Measurements from ENCODE around the gene MYADML2.
A peak's percentile ranks its signal among the peaks of the same experiment; 100 is the strongest.
"Not testable (repeated sequence)": the region's sequence is repeated elsewhere in the genome, so short reads cannot be mapped to it uniquely, and the experiment has no call there.

Gene MYADML2

DNA sequence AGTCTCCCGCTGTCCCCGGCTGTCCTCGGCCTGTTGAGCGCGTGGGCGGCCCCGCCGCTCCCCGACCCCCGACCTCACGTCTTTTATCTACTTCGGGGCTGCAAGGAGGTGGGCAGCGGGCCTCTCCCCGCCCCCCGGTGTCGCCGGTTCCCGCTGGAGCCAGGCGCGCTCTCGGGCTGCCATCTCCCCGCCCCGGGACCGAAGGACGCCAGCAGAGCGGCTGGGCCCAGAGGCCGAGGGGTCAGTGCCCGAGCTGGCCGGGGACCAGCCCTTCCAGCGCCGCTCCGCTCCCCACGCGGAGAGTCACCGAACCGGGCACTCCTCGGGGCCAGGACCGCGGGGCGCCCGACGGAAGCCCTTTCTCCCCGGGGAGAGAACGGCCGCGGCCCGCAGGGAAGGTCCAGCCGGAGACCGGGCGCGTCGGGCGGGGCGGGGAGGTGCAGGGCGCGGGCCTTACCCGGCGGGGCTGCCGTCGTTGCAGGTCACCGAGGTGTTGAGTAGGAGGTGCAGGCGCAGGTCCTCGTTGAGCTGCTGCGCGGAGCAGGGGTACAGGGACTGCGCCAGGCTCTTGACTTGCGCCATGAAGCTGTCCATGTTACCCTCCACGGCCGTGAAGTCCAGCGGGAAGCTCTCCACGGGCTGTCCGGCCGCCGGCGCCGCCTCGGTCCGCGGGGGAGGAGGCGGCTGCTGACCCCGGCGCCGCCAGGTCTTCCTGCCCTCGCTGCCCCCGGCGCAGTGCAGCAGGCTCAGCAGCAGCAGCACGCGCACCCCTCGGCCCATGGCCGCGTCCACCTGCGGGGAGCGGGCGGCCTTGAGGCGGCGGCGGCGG, 13.3 kb upstream of the MYADML2 start:
- intact Hi-C loops (cut with DNase I): no loop called here
- DNase-seq: no peak

DNA sequence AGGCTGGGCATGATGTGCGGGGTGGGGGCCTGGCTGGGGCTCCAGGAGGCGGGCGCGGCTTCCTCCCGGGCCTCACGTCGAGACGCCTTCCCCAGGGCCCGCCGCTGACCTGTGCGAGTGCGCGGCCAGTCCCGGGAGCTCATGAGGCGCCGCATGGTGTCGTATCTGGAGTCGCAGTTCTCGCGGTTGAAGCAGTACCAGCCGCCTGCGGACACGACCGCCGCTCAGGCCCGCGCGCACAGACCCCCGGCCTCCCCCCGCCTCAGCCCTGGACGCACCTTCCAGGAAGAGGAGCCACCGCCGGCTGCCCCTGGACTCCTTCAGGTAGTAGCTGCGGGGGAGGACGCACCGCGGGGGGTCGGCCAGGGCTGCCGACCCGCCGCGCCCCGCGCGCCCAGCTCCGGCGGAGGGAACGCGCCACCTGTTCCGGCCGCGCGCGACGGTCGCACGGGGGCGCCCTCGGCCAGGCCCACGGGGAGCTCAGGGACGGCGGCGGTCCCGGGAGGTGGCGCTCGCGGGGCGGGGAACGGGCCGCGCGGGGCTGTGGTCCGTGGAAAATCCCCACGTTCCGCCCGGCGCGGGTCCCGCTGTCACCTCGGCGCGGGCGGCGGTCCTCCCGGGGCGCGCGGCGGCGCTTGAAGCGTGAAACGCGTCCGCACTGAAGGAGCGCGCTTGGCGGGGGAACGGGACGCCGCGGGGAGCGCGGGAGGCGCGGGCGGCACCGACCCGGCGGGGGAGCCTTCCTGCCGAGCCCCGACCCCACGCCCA, 12.5 kb upstream of the MYADML2 start:
- intact Hi-C loops (cut with DNase I): loop anchor here (1.0 kb wide), 1 partner anchor 62 kb away; no protein-coding TSS in a partner anchor

GRCh38 chr17:81958633-81959342, 11.8 kb upstream of the MYADML2 start:
- intact Hi-C loops (cut with DNase I): loop anchor here (1.0 kb wide), 1 partner anchor 63 kb away; no protein-coding TSS in a partner anchor
- no peak for DNase-seq

More for the DNA sequence above, 12.5 kb upstream of the MYADML2 start:
- peak in 8 of 10 donors; percentile 45 to 96 (median 68) for DNase-seq

DNA sequence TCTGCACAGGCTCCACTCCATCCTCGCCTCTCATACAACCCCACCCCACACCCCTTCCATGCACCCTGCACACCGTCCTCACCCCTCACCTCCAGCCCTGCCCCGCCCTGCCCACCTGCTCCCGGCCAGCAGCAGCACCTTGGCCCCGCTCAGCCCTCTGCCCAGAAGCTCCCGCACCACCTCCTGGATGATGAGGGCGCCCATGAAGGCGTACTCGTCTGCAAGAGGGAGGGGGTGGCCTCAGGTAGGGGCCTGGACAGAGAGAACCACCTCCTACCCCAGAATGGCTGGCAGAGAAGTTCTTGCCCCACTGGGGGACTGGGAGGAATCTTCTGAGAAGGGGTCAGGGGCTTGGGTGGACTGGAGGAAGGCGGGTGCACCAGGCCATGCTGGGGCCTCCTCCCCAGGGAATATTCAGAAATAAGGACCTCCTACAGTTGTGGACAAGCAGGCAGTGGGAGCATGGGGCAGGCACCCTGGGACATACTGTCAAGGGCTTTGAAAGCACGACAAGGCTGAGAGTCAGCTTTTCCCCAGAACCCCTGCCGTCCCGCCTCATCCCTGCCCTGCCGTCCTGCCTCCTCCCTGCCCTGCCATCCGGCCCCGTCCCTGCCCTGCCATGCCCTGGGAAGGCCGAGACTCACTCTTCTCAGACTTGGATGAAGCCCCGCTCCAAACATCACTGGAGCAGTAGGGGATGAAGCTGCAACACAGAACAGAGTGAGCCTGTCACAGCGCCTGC, 10.8 kb upstream of the MYADML2 start:
- DNase-seq: no peak
- intact Hi-C loops (cut with DNase I): no loop called here

GRCh38 chr17:81956607-81957589, 9.9 kb upstream of the MYADML2 start:
- intact Hi-C loops (cut with DNase I): no loop called here
- DNase-seq: no peak

DNA sequence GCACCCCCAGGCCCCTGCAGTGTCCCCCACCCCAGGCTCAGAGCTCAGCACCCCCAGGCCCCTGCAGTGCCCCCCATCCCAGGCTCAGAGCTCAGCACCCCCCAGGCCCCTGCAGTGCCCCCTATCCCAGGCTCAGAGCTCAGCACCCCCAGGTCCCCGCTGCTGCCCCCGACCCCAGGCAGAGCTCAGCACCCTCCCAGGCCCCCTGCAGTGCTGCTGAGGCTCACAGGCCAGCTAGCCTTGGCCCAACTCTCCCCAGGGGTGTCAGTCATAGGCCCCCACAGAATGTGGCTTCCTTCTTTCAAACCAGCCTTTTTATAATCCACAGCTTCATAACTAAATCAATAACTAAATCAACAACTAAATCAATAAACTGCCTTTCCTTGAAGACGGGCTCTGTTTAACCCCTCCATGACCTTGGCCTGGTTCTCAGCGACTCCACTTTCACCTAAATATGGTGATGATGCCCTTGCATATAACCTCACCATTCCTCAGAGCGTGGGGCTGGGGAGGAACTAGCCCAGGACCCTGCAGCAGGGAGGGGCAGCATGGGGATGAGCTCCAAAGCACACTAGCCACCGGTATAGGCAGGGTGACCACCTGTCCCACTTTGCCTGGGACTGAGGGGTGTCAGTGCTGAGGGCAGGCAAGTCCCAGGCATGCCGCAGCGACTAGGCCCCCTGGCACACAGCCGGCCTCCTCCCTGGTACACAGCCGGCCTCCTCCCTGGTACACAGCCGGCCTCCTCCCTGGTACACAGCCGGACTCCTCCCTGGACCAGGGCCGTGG, 8.9 kb upstream of the MYADML2 start:
- DNase-seq: no peak
- intact Hi-C loops (cut with DNase I): no loop called here

- intact Hi-C loops (cut with DNase I): no loop called here
- no peak for DNase-seq
Measured at GRCh38 chr17:81955058-81955681, 8.1 kb upstream of the MYADML2 start.

DNA sequence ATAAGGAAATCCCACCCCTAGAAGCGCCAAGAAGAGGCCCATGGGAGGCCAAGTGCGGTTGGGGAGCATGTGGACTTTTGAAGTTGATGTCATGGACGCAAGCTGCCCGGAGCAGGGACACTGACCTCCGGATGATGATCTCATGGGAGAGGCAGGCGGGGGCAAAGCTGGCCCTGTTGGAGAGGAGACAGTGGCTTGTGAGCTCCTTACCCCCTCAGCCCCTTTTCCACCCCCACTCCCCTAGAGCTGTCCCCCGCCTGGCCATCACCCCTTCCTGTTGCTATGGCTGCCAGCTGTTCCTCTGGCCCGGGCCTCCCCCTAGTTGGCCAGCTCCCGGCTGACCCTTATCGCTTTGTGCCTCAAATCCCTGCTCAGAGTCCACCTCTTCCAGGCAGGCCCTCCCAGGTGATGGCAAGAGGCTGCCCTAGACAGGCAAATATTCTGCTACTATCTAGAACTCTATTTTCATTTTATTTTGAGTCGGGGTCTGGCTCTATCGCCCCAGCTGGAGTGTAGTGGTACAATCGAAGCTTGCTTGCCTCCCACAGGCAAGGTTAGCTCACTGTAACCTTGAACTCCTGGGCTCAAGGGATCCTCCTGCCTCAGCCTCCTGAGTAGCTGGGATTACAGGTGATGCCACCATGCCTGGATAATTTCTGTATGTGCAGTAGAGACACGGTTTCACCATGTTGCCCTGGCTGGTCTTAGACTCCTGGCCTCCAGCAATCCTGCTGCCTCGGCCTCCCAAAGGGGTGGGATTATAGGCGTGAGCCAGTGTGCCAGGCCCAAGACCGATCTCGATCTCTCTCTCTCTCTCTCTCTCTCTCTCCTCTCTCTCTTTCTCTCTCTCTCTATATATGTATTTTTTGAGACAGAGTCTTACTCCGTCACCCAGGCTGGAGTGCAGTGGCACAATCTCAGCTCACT, 7.4 kb upstream of the MYADML2 start:
- no peak for DNase-seq
- intact Hi-C loops (cut with DNase I): no loop called here

DNA sequence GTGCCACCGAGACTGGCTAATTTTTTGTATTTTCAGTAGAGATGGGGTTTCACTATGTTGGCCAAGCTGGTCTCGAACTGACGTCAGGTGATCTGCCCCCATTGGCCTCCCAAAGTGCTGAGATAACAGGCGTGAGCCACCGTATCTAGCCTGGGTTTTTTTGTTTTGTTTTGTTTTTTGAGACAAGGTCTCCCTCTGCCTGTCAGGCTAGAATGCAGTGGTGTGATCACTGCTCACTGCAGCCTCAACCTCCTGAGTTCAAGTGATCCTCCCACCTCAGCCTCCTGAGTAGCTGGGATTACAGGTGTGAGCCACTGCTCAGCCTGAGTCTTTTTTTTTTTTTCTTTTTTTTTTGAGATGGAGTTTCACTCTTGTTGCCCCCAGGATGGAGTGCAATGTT, 6.4 kb upstream of the MYADML2 start:
- intact Hi-C loops (cut with DNase I); DNase-seq: not testable (repeated sequence)

DNA sequence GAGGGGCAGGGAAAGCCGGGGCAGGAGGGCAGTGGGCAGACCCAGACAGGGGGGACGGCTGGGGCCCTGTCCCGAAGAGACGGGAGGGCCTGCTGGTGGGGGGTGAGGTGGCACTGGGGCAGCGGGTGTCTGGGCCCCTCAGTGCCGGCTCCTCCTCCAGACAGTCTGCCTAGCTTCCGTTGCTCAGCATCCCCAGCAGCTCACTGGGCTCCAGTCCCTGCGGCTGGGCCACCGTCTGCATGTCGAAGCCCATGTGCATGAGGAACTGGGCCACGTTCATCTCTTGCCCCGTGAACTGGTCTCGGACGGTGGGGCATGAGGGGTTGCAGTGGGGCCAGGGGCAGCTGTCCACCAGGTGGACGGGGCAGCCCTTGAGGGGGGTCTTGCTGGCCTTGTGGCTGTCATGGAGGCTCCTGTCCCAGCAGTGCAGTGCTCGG, 5.8 kb upstream of the MYADML2 start:
- intact Hi-C loops (cut with DNase I): no loop called here
- no peak for DNase-seq

DNA sequence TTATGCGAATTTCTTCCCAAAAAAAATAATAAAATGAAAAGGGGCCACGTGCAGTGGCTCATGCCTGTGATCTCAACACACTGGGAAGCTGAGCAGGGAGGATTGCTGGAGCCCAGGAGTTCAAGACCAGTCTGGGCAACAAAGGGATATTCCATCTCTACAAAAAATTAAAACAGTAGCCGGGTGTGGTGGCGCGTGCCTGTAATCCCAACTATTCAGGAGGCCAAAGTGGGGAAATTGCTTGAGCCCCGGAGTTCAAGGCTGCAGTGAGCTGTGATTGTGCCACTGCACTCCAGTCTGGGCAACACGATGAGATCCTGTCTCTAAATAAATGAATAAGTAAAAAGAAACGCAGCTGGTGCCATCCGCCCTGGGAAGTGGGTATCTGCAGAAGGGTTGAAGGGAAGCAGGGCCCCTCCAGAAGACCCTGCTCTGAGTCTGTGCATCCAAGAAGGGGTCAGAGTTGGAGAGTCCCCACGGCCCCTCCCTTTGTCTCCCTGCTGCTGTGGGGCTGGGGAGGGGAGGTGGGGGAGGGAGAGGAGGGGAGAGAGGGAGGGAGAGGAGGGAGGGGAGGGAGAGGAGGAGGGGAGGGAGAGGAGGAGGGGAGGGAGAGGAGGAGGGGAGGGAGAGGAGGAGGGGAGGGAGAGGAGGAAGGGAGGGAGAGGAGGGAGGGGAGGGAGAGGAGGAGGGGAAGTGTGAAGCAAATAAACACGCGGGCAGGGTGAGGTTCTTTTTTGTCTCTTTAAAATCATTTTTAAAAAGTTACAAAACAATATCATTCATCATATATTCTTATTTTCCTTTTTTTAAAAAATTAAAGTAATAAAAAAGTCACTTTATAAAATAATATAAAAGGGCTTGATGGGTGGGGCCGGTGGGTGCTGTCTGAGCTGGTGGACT, 5.0 kb upstream of the MYADML2 start:
- DNase-seq: no peak
- intact Hi-C loops (cut with DNase I): no loop called here

DNA sequence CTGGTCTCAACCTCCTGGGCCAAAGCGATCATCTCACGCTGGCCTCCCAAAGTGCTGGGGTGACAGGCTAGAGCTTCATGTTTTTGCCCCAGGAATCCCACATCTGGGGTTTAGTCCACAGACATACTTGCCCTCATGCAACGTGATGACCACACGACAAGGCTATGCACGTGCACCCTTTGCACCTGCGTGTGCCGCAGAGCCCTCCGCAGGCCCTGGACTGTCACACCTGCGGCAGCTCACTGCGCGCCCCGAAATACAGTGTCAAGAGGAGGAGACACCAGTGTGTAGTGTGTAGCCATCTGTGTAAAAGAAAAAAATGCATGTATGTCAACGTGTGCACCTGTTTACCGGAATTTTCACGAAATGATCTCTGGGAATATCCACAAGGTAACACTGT, 3.5 kb upstream of the MYADML2 start:
- intact Hi-C loops (cut with DNase I): no loop called here
- DNase-seq: no peak

- intact Hi-C loops (cut with DNase I): no loop called here
- no peak for DNase-seq
Measured at GRCh38 chr17:81948635-81949378, 1.8 kb upstream of the MYADML2 start.

DNA sequence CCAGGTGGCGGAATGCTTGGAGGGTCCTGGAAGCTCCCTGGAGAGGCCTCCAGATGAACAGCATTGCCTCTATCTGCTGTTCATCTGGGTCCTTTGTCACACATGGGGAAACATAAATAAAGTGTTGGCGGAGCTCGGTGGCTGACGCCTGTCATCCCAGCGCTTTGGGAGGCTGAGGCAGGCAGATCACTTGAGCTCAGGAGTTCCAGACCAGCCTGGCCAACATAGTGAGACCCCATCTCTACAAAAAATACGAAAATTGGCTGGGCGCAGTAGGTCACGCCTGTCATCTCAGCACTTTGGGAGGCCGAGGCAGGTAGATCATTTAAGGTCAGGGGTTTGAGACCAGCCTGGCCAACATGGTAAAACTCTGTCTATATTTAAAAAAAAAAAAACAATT, 2.2 kb downstream of the MYADML2 start:
- intact Hi-C loops (cut with DNase I): no loop called here
- DNase-seq: no peak

GRCh38 chr17:81942167-81942553, 4.9 kb downstream of the MYADML2 start:
- DNase-seq: no peak
- intact Hi-C loops (cut with DNase I): no loop called here

Data from posterior cingulate gyrus (tissue), 11 donors.